ENCODE data around the gene FBXO3.

The FBXO3 gene

GRCh38 chr11:33706546-33706945 is 67.8 kb downstream of the FBXO3 start:
- in situ Hi-C loops (cut with MboI; ENCODE audit: low sequenced_read_pairs), result no loop called here

- in situ Hi-C loops (cut with MboI; ENCODE audit: low sequenced_read_pairs), result no loop called here
Observed at GRCh38 chr11:33704240-33705002, 69.9 kb downstream of the FBXO3 start.

- in situ Hi-C loops (cut with MboI; ENCODE audit: low sequenced_read_pairs), result no loop called here
Observed at GRCh38 chr11:33703788-33704187, 70.5 kb downstream of the FBXO3 start.

GRCh38 chr11:33703234-33703633 is 71.1 kb downstream of the FBXO3 start:
- in situ Hi-C loops (cut with MboI; ENCODE audit: low sequenced_read_pairs), result no loop called here

GRCh38 chr11:33701302-33702230 is 72.8 kb downstream of the FBXO3 start:
- in situ Hi-C loops (cut with MboI; ENCODE audit: low sequenced_read_pairs), result no loop called here

- in situ Hi-C loops (cut with MboI; ENCODE audit: low sequenced_read_pairs), result no loop called here
Observed at GRCh38 chr11:33700502-33701271, 73.6 kb downstream of the FBXO3 start, which contains the start of gene C11orf91. TSS of gene C11orf91 (minus strand) at chr11:33700826. CDS start at chr11:33700740, 86 bp downstream.

- in situ Hi-C loops (cut with MboI; ENCODE audit: low sequenced_read_pairs), result no loop called here
Observed at GRCh38 chr11:33700063-33700501, 74.2 kb downstream of the FBXO3 start.

- in situ Hi-C loops (cut with MboI; ENCODE audit: low sequenced_read_pairs), result no loop called here
Observed at GRCh38 chr11:33699515-33700062, 74.7 kb downstream of the FBXO3 start.

- in situ Hi-C loops (cut with MboI; ENCODE audit: low sequenced_read_pairs), result no loop called here
Observed at GRCh38 chr11:33698921-33699320, 75.4 kb downstream of the FBXO3 start.

GRCh38 chr11:33697997-33698396 is 76.3 kb downstream of the FBXO3 start:
- in situ Hi-C loops (cut with MboI; ENCODE audit: low sequenced_read_pairs), result no loop called here

GRCh38 chr11:33696931-33697638 is 77.2 kb downstream of the FBXO3 start:
- in situ Hi-C loops (cut with MboI; ENCODE audit: low sequenced_read_pairs), result no loop called here

GRCh38 chr11:33696411-33696810 is 77.9 kb downstream of the FBXO3 start:
- in situ Hi-C loops (cut with MboI; ENCODE audit: low sequenced_read_pairs), result no loop called here

GRCh38 chr11:33695051-33695566 is 79.2 kb downstream of the FBXO3 start:
- in situ Hi-C loops (cut with MboI; ENCODE audit: low sequenced_read_pairs), result no loop called here

GRCh38 chr11:33694346-33695050 is 79.8 kb downstream of the FBXO3 start:
- in situ Hi-C loops (cut with MboI; ENCODE audit: low sequenced_read_pairs), result no loop called here

- in situ Hi-C loops (cut with MboI; ENCODE audit: low sequenced_read_pairs), result no loop called here
Observed at GRCh38 chr11:33692541-33692940, 81.8 kb downstream of the FBXO3 start.

- in situ Hi-C loops (cut with MboI; ENCODE audit: low sequenced_read_pairs), result no loop called here
Observed at GRCh38 chr11:33692013-33692504, 82.3 kb downstream of the FBXO3 start.

- in situ Hi-C loops (cut with MboI; ENCODE audit: low sequenced_read_pairs), result no loop called here
Observed at GRCh38 chr11:33691066-33691864, 83.1 kb downstream of the FBXO3 start.

Data from HL-60/S4 treated with phorbol 12-myristate 13-acetate at 8.2 ng/mL for 4 days and 3 days (cell line).